ENCODE results near the gene SUN5. TPM values are rescaled to one million over a fixed set of nuclear protein-coding genes. Genes with fewer than 3 reads are reported as not detected.

Gene SUN5, protein sequence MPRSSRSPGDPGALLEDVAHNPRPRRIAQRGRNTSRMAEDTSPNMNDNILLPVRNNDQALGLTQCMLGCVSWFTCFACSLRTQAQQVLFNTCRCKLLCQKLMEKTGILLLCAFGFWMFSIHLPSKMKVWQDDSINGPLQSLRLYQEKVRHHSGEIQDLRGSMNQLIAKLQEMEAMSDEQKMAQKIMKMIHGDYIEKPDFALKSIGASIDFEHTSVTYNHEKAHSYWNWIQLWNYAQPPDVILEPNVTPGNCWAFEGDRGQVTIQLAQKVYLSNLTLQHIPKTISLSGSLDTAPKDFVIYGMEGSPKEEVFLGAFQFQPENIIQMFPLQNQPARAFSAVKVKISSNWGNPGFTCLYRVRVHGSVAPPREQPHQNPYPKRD
- not detected in 2 replicates for total RNA-seq

DNA sequence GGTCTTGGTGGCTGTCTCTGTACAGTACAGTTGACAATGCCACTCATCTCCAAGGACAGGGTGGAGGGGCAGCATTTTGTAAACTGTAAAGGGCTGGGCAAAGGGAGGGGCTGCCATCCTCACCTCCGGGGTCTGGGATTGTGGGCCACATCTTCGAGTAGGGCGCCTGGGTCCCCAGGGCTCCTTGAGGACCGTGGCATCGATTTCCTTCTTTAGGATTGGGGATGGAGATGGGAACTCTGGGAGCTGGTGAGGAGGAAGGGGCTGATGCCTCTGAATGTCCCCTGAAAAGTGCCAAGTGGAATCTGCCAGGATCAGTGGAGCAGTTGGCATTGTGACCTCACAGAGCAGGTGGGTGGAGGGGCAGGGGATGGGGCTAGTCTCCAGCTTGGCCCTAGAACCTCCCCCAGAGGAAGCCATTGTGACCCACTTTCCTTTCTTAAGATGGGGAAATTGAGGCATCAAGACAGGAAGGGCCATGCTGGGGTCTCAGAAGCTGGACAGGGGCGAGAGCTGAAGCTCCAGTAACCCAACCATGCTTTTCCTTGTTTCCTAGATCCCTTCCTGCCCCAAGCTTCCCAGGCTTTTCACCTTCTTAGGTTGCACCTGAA, at the start of gene SUN5:
Gene SUN5, minus strand, starts transcription at position 293 of the 611 bp plus-strand sequence. Its CDS starts 93 bp downstream, at position 200.

DNA sequence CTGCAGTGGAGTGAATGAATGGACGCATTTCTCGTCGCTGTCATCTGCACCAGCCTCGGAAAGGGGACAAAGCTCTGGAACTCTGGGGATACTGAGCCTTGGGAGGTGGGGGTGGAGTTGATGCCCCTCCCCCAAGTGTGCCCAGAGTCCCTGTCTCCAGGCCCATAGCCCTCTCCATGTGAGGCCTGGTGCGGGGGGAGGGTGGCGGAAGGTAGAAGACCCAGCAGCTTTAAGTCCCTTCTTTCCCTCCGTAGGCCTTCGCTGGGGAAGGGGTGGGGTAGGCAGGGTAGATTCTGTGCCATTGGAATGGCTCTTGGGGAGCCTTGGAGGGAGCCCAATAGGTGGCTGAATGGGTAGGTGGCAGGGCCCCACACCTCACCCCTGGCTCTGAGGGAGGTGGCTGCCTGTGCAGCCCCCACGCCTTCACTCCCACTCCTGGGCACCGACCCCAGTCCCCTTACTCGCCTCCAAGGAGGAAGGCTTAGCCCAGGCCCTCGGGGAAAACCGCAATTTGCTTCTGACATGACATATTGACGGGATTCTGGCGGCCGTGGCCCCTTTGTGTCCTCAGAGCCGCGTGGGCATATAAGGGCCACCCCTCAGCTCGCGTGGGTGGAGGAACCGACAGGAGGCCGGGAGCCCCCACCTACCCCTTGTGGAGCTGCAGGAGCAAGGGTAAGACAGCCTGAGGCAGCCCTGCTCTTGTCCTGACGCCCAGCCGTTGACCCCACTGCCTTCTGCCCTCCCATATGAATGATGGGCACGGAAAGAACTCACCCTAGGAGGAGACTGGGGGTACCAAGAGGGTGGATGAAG, 49.3 kb upstream of the SUN5 start, which contains the start of gene BPIFB3:
Gene BPIFB3, plus strand, starts transcription at position 613 of the 816 bp plus-strand sequence. CDS start 1,533 bp downstream, outside the sequence.

DNA sequence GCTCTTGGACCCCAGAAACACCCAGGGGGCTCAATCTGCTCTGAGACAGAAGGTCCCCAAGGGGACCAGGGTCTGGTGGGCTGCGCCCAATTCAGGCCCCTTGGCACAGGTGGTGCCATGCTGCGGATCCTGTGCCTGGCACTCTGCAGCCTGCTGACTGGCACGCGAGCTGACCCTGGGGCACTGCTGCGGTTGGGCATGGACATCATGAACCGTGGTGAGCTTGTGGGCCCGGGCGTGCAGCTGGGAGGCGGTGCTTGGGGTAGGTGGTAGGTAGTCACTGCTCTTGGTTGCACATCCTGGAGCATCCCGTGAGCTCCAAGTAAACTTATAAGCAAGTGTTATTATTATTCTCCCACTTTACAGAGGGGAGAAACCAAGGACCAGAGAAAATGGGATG, 27.3 kb upstream of the SUN5 start, which contains the start of gene BPIFB6:
Gene BPIFB6, plus strand, starts transcription at position 118 of the 400 bp plus-strand sequence. Its CDS starts 0 bp downstream, at position 118.

DNA sequence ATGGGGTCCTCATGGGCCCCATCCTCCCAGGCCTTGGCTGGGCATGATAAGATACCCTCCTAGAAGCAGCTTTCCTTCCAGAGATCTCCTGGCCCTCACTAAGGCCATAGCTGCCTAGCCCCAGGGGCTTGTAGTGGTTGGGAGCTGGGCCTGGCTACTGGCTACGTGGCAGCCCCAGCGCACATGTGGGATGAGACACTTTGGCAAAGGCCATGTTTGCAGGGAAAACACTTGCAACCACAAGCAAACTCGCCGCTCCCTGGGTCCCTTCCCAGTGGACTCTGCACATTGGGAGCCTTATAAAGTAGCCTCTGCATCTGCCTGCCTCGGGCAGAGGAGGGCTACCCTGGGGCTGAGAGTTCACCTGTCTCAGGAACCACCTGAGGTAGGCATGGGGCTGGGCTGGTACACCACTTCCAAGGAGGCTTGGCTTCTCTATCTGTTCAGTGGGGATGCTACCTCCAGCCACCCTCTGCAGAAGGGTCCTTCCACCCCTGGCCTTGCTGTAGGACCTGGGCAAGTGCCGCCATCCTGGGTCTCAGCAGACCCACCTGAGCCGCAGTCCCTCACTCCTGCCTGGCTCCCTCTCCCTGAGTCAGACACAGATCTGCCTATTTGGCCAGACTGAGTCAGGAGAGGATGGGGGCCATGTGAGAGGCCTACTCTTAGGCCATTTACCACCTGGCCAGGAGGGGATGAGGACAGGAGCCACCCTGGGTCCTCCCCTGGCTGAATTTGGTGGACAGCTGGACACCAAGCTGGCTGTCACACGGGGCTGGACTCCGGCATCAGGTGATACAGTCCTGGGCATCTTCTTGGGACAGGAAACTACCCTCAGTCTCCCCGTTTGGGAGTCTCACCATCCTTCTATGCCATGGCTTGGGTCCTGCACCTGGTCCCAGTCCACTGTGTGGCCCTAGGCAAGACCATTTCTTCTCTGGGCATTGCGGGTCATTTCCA, 3.4 kb upstream of the SUN5 start, which contains the start of gene BPIFB2:
Gene BPIFB2, plus strand, starts transcription at position 329 of the 960 bp plus-strand sequence. CDS start 871 bp downstream, outside the sequence.

Other genes starting within 250 kb of the SUN5 start
- gene DNMT3B, start 242.0 kb downstream of the SUN5 start, total RNA-seq = 2.0 and 2.1 TPM in 2 replicates
- 86.0 and 160 TPM in 2 replicates for gene MAPRE1, start 184.5 kb downstream of the SUN5 start, total RNA-seq
- gene EFCAB8, start 145.5 kb downstream of the SUN5 start, total RNA-seq = under 0.01 and 0.38 TPM in 2 replicates
- not detected in 2 replicates for gene BPIFB2, start 3.3 kb upstream of the SUN5 start, total RNA-seq
- not detected in 2 replicates for gene BPIFB6, start 27.2 kb upstream of the SUN5 start, total RNA-seq
- not detected in 2 replicates for gene BPIFB3, start 49.5 kb upstream of the SUN5 start, total RNA-seq
- not detected in 2 replicates for gene BPIFB4, start 75.2 kb upstream of the SUN5 start, total RNA-seq
- not detected in 2 replicates for gene BPIFA2, start 163.7 kb upstream of the SUN5 start, total RNA-seq
- gene BPIFA3, start 212.9 kb upstream of the SUN5 start, total RNA-seq = not detected in 2 replicates
- not detected in 2 replicates for gene BPIFA1, start 231.6 kb upstream of the SUN5 start, total RNA-seq